ENCODE results near the gene SSBP2. TPM values are rescaled to one million over a fixed set of nuclear protein-coding genes. Genes with fewer than 3 reads are reported as not detected.

SSBP2 gene
- total and polyA plus RNA-seq, 2 of the 8 experiments (the other 6 are each of a cell fraction or from before 2014, with no cell fraction given) = 21.5 to 36.2 TPM

- no peak overlapping the region for H3K27ac ChIP-seq (ENCODE audit: low read depth, low read length)
- no peak overlapping the region for H2BK15ac ChIP-seq (ENCODE audit: low read length)
- H3K56ac ChIP-seq (replicated peaks; ENCODE audit: insufficient read length, low read depth, low read length) = no peak overlapping the region
- no peak overlapping the region for H2BK20ac ChIP-seq (ENCODE audit: low read length)
- H4K8ac ChIP-seq (ENCODE audit: extremely low read depth, insufficient read depth, low read length) = no peak overlapping the region
- no peaks in the 10 kb centered on the region for H3K79me1 ChIP-seq (ENCODE audit: low read depth, low read length)
- 88% methylated on average over 2 of the region's 2 CpGs; no CpG with 5 or more reads in 1 of the 2 experiments for WGBS, 2 experiments (ENCODE audit: extremely low coverage in 1 of 2, insufficient coverage in 1 of 2, insufficient read length in 1 of 2, insufficient replicate concordance in 2 of 2, low coverage in 1 of 2, low lambda C conversion rate in 2 of 2, missing lambda C conversion rate in 1 of 2)
- ChIA-PET POLR2A (ENCODE audit: partially characterized antibody) (no interaction called here), CTCF (ENCODE audit: partially characterized antibody) (interaction anchor here (0.6 kb wide), 1 partner anchor 230 kb away, joined by 3 read pairs; no protein-coding TSS in a partner anchor)
- H3K14ac ChIP-seq (ENCODE audit: insufficient read length) = no peak overlapping the region
- no peak overlapping the region for H3K23ac ChIP-seq (ENCODE audit: insufficient read length)
- H2BK12ac ChIP-seq (ENCODE audit: low read depth, low read length) = no peak overlapping the region
- H3K4me1 ChIP-seq (replicated peaks in 1 of 4; ENCODE audit: control insufficient read depth in 3 of 4, insufficient read depth in 4 of 4, low read length in 3 of 4) = peaks cover 0 to 4% (median 0%) of the 10 kb centered on the region in 4 experiments; a peak in 1 of 7 replicates
- no peaks in the 10 kb centered on the region for H3K79me2 ChIP-seq (ENCODE audit: control insufficient read depth in 1 of 2, insufficient read depth in 2 of 2, low read length in 2 of 2)
- H3K23me2 ChIP-seq (ENCODE audit: low read depth, low read length) = no peaks in the 10 kb centered on the region
- H3K4me3 ChIP-seq (ENCODE audit: extremely low read depth in 1 of 4, insufficient read depth in 2 of 4, low read depth in 3 of 4, low read length in 4 of 4) = no peak overlapping the region
- FAIRE-seq (no peak), DNase-seq (ENCODE audit: low read depth in 1 of 2, low spot score in 2 of 2) (no peak)
- no peak overlapping the region for H3K4ac ChIP-seq (replicated peaks; ENCODE audit: insufficient read length, low read depth, low read length)
- no peak overlapping the region for H2BK120ac ChIP-seq (replicated peaks; ENCODE audit: low read depth, low read length)
- no peak overlapping the region for H3K4me2 ChIP-seq (ENCODE audit: insufficient read depth in 1 of 2, low read depth in 2 of 2, low read length in 2 of 2)
- no peaks in the 10 kb centered on the region for H3K9me3 ChIP-seq (ENCODE audit: insufficient read depth in 2 of 2, low read depth in 1 of 2, low read length in 1 of 2)
- no peaks in the 10 kb centered on the region for H4K20me1 ChIP-seq (replicated peaks in 1 of 2; ENCODE audit: control insufficient read depth in 1 of 2, insufficient read depth in 2 of 2, low read length in 2 of 2)
- H3K27me3 ChIP-seq (replicated peaks in 1 of 4; ENCODE audit: control insufficient read depth in 3 of 4, extremely low read depth in 1 of 4, insufficient read depth in 3 of 4, low read length in 3 of 4) = no peaks in the 10 kb centered on the region
- H2BK5ac ChIP-seq (ENCODE audit: low read depth, low read length) = no peak overlapping the region
- no peaks in the 10 kb centered on the region for H3K36me3 ChIP-seq (ENCODE audit: control insufficient read depth in 2 of 4, insufficient read depth in 4 of 4, low read length in 3 of 4)
- H3K9ac ChIP-seq (replicated peaks in 1 of 4; ENCODE audit: extremely low read depth in 1 of 4, low read depth in 3 of 4, low read length in 3 of 4) = no peak overlapping the region
- no peak overlapping the region for H2AK5ac ChIP-seq (ENCODE audit: low read depth, low read length)
- no peak overlapping the region for H4K91ac ChIP-seq (replicated peaks; ENCODE audit: insufficient read length, low read length)
- H2AFZ ChIP-seq (ENCODE audit: low read length) = 0 out of 2 replicates have a peak overlapping the region, but pooled peaks have one; percentile 27
- TF ChIP-seq BACH1 (IDR thresholded peaks at IDR 0.05; ENCODE audit: low read length) = no peak
- no peak for TF ChIP-seq PHF8 (conservative IDR thresholded peaks at IDR 0.05; ENCODE audit: low read depth, low read length)
- TF ChIP-seq SIRT6 (IDR thresholded peaks at IDR 0.05; ENCODE audit: low read length) = no peak
- no peak for TF ChIP-seq ATF3 (IDR thresholded peaks at IDR 0.05; ENCODE audit: insufficient read depth, low read depth, low read length)
- no peak for TF ChIP-seq BCL11A (IDR thresholded peaks at IDR 0.05; ENCODE audit: low read depth in 2 of 2, low read length in 2 of 2)
- no peak for TF ChIP-seq USF2 (IDR thresholded peaks at IDR 0.05; ENCODE audit: low read length)
- no peak overlapping the region for H3K18ac ChIP-seq (ENCODE audit: extremely low read depth, low read length)
- no peak overlapping the region for H4K5ac ChIP-seq (ENCODE audit: insufficient read length, low read depth, low read length)
These were observed 23.5 kb upstream of the SSBP2 start for GRCh38 chr5:81774374-81774773.
